HepG2 (cell line): ENCODE data around the gene NINL. TPM values are rescaled to one million over a fixed set of nuclear protein-coding genes. Genes with fewer than 3 reads are reported as not detected.

ENCODE experiments used
- AHR ChIP-seq: IDR thresholded peaks from 2 replicates; pipeline ENCODE4 v1.6.1; 2018; ENCODE audit warnings: missing genetic modification reagents, missing compliant biosample characterization
- E2F5 ChIP-seq: sonication (generic); formaldehyde crosslinking; conservative IDR thresholded peaks from 2 replicates; pipeline ENCODE4 v1.4.0; 2020; ENCODE audit warnings: missing genetic modification reagents
- ELF3 ChIP-seq: IDR thresholded peaks from 2 replicates; pipeline ENCODE4 v1.6.1; 2016; ENCODE audit warnings: missing genetic modification reagents, missing compliant biosample characterization
- FOSL2 ChIP-seq: sonication (generic); formaldehyde crosslinking; IDR thresholded peaks from 2 replicates; pipeline ENCODE4 v1.4.0; 2020; ENCODE audit warnings: missing genetic modification reagents
- KLF11 ChIP-seq: IDR thresholded peaks from 2 replicates; pipeline ENCODE4 v1.6.1; 2016; ENCODE audit warnings: missing compliant biosample characterization
- KMT2A ChIP-seq: sonication (generic); formaldehyde crosslinking; IDR thresholded peaks from 2 replicates; pipeline ENCODE4 v1.4.0; 2020; ENCODE audit warnings: missing genetic modification reagents
- MTERF4 ChIP-seq: sonication (generic); formaldehyde crosslinking; IDR thresholded peaks from 2 replicates; pipeline ENCODE4 v1.8.0; 2023; ENCODE audit warnings: mild to moderate bottlenecking, missing genetic modification reagents
- PAX8 ChIP-seq: sonication (generic); formaldehyde crosslinking; IDR thresholded peaks from 2 replicates; pipeline ENCODE4 v1.8.0; 2022; ENCODE audit warnings: mild to moderate bottlenecking, missing genetic modification reagents, borderline replicate concordance
- PITX1 ChIP-seq: sonication (generic); formaldehyde crosslinking; IDR thresholded peaks from 2 replicates; pipeline ENCODE4 v1.5.1; 2020; ENCODE audit warnings: mild to moderate bottlenecking, missing genetic modification reagents
- STAT6 ChIP-seq: sonication (generic); formaldehyde crosslinking; IDR thresholded peaks from 2 replicates; pipeline ENCODE4 v1.4.0; 2020; ENCODE audit warnings: missing genetic modification reagents, mild to moderate bottlenecking, borderline replicate concordance
- TCF7L2 ChIP-seq: IDR thresholded peaks from 2 replicates; pipeline ENCODE4 v1.6.1; 2011; ENCODE audit warnings: mild to moderate bottlenecking, low read depth, low read length, moderate library complexity
- WIZ ChIP-seq: sonication (generic); formaldehyde crosslinking; IDR thresholded peaks from 2 replicates; pipeline ENCODE4 v1.5.1; 2020; ENCODE audit warnings: mild to moderate bottlenecking, missing genetic modification reagents
- ZFX ChIP-seq: sonication (generic); formaldehyde crosslinking; IDR thresholded peaks from 2 replicates; pipeline ENCODE4 v1.4.0; 2020; ENCODE audit warnings: mild to moderate bottlenecking, low read depth, missing genetic modification reagents, moderate library complexity
- ZNF251 ChIP-seq: sonication (generic); formaldehyde crosslinking; IDR thresholded peaks from 2 replicates; pipeline ENCODE4 v1.9.0; 2021; ENCODE audit warnings: mild to moderate bottlenecking, missing genetic modification reagents
- ZNF576 ChIP-seq: sonication (generic); formaldehyde crosslinking; IDR thresholded peaks from 2 replicates; pipeline ENCODE4 v1.4.0; 2020; ENCODE audit warnings: mild to moderate bottlenecking, missing genetic modification reagents
- ZNF761 ChIP-seq: sonication (generic); formaldehyde crosslinking; conservative IDR thresholded peaks from 2 replicates; pipeline ENCODE4 v1.4.0; 2020; ENCODE audit warnings: mild to moderate bottlenecking, missing genetic modification reagents
- ZNF776 ChIP-seq: sonication (generic); formaldehyde crosslinking; IDR thresholded peaks from 2 replicates; pipeline ENCODE4 v1.4.0; 2020; ENCODE audit warnings: mild to moderate bottlenecking, missing genetic modification reagents
- polyA plus RNA-seq, 8 experiments: library from polyadenylated mRNA; depleted of rRNA in 3 of 8; stranded (reverse) in 7 of 8; unstranded in 1 of 8; fragments of >200 nt; fragmentation: Illumina TruSeq in 4 of 8; extraction: Trizol in 4 of 8; gene quantifications; 2 replicates each; pipeline versions ENCODE4 v1.2.1 to v1.2.3, GENCODE V29; 2011 to 2016; ENCODE audit warnings: low read depth in 4 of 8, missing spikeins in 1 of 8, mixed read lengths in 1 of 8; ENCODE audit not compliant: insufficient read depth in 1 of 8
- total RNA-seq, 5 experiments: library from RNA; depleted of rRNA; stranded (reverse); fragments of >200 nt; fragmentation: Illumina TruSeq; extraction: Trizol; gene quantifications; 2 replicates each; pipeline ENCODE4 v1.2.3, GENCODE V29; 2016; ENCODE audit warnings: low read depth in 1 of 5
- TF ChIP-seq, protein P1 (sequence below): sonication (generic); formaldehyde crosslinking; IDR thresholded peaks from 2 replicates; pipeline ENCODE4 v1.4.0; 2020; ENCODE audit warnings: low read depth, missing genetic modification reagents
- TF ChIP-seq, protein P2 (sequence below): sonication (generic); formaldehyde crosslinking; IDR thresholded peaks from 2 replicates; pipeline ENCODE4 v1.5.0; 2020; ENCODE audit warnings: missing genetic modification reagents

Gene NINL
- total and polyA plus RNA-seq, 2 of the 13 experiments (the other 11 are each of a cell fraction or from before 2014, with no cell fraction given): 32.3 to 34.3 TPM

DNA sequence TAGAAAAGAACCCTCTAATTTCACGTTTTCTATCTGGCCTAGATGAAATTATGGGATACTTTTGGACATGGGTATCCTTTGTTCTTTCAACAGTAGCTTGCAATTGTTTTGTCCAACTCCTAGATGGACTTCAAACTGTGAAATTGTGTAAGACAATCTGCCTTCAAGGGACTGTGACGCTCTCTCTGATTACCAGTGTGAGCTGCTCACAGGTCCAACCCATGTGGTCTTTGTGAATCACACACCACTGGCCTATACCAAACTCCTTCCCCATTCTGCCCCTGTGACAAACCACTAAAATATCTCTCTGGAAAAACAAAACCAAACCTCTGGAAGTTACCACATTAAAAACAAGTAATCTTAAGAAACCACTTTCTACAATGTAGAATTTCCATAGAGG is 59.5 kb downstream of the NINL start (continued):
- TF ChIP-seq, protein P1, sequence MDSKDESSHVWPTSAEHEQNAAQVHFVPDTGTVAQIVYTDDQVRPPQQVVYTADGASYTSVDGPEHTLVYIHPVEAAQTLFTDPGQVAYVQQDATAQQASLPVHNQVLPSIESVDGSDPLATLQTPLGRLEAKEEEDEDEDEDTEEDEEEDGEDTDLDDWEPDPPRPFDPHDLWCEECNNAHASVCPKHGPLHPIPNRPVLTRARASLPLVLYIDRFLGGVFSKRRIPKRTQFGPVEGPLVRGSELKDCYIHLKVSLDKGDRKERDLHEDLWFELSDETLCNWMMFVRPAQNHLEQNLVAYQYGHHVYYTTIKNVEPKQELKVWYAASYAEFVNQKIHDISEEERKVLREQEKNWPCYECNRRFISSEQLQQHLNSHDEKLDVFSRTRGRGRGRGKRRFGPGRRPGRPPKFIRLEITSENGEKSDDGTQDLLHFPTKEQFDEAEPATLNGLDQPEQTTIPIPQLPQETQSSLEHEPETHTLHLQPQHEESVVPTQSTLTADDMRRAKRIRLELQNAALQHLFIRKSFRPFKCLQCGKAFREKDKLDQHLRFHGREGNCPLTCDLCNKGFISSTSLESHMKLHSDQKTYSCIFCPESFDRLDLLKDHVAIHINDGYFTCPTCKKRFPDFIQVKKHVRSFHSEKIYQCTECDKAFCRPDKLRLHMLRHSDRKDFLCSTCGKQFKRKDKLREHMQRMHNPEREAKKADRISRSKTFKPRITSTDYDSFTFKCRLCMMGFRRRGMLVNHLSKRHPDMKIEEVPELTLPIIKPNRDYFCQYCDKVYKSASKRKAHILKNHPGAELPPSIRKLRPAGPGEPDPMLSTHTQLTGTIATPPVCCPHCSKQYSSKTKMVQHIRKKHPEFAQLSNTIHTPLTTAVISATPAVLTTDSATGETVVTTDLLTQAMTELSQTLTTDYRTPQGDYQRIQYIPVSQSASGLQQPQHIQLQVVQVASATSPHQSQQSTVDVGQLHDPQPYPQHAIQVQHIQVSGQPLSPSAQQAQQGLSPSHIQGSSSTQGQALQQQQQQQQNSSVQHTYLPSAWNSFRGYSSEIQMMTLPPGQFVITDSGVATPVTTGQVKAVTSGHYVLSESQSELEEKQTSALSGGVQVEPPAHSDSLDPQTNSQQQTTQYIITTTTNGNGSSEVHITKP: peak; percentile 86
- no peak; the same call in 1 of the 2 replicates for TF ChIP-seq WIZ
- TF ChIP-seq KLF11 (CRISPR knock-in tag): no peak
- no peak for TF ChIP-seq PAX8 (CRISPR knock-in tag)
- no peak for TF ChIP-seq MTERF4 (CRISPR knock-in tag)
- TF ChIP-seq ZNF761 (CRISPR knock-in tag): no peak
- TF ChIP-seq STAT6: no peak
- peak; percentile 90 for TF ChIP-seq FOSL2 (CRISPR knock-in tag)
- TF ChIP-seq PITX1 (CRISPR knock-in tag): no peak
- TF ChIP-seq AHR (CRISPR knock-in tag): no peak
- TF ChIP-seq ZNF251: no peak
- no peak for TF ChIP-seq E2F5 (CRISPR knock-in tag)
- TF ChIP-seq ELF3 (CRISPR knock-in tag): peak; percentile 73
- peak; percentile 46 for TF ChIP-seq ZFX
- TF ChIP-seq, protein P2, sequence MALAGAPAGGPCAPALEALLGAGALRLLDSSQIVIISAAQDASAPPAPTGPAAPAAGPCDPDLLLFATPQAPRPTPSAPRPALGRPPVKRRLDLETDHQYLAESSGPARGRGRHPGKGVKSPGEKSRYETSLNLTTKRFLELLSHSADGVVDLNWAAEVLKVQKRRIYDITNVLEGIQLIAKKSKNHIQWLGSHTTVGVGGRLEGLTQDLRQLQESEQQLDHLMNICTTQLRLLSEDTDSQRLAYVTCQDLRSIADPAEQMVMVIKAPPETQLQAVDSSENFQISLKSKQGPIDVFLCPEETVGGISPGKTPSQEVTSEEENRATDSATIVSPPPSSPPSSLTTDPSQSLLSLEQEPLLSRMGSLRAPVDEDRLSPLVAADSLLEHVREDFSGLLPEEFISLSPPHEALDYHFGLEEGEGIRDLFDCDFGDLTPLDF (CRISPR knock-in tag): no peak
- TF ChIP-seq ZNF776 (CRISPR knock-in tag): no peak
- TF ChIP-seq KMT2A (CRISPR knock-in tag): no peak
- TF ChIP-seq ZNF576 (CRISPR knock-in tag): no peak
- no peak for TF ChIP-seq TCF7L2
